Heart right ventricle (tissue), 16 donors: Measurements from ENCODE around the gene TLL2. TPM values are rescaled to one million over a fixed set of nuclear protein-coding genes. Genes with fewer than 3 reads are reported as not detected.

Source experiments
- ATAC-seq, 8 donors: fragments of 200-7000 bp; cut with Tn5 transposase; one replicate each; pipeline ENCODE4 v1.9.1; 2020; ENCODE audit warnings: mild to moderate bottlenecking in 8 of 8, moderate library complexity in 8 of 8, moderate number of reproducible peaks in 1 of 8
- DNase-seq, 2 donors: peaks; one replicate each; pipeline ENCODE4 v3.0.0-alpha.2; 2020
- H3K27ac ChIP-seq, 10 donors: fragments of 200-600 bp; sonication (generic) in 2 of 10; one replicate each; pipeline versions ENCODE4 v1.5.0 to v1.8.0; 2020 to 2022; ENCODE audit warnings: mild to moderate bottlenecking in 3 of 10
- H3K27me3 ChIP-seq, 7 donors: fragments of 200-600 bp; one replicate each; pipeline ENCODE4 v1.8.0; 2021 to 2022; ENCODE audit warnings: mild to moderate bottlenecking in 2 of 7
- H3K36me3 ChIP-seq, 9 donors: fragments of 200-600 bp; sonication (generic) in 1 of 9; one replicate each; pipeline versions ENCODE4 v1.5.0 to v1.8.0; 2020 to 2022; ENCODE audit warnings: mild to moderate bottlenecking in 2 of 9
- H3K4me1 ChIP-seq, 9 donors: fragments of 200-600 bp; sonication (generic) in 1 of 9; one replicate each; pipeline versions ENCODE4 v1.5.0 to v1.8.0; 2020 to 2022; ENCODE audit warnings: mild to moderate bottlenecking in 4 of 9
- H3K4me3 ChIP-seq, 10 donors: fragments of 200-600 bp; sonication (generic) in 2 of 10; one replicate each; pipeline versions ENCODE4 v1.5.0 to v1.8.0; 2020 to 2022; ENCODE audit warnings: mild to moderate bottlenecking in 7 of 10, moderate library complexity in 2 of 10
- H3K9me3 ChIP-seq, 11 donors: fragments of 200-600 bp in 10 of 11; sonication (generic) in 2 of 11; one replicate each; pipeline versions ENCODE4 v1.5.0 to v1.8.0; 2013 to 2022; ENCODE audit warnings: mild to moderate bottlenecking in 2 of 11, control low read depth in 1 of 11, moderate library complexity in 1 of 11
- WGBS, 2 donors: extraction: QIAGEN DNeasy Blood & Tissue Kit; methylation state at CpG; one replicate each; pipeline ENCODE4 v1.1.7; 2013; ENCODE audit warnings: inconsistent platforms in 1 of 2; 5-methylcytosine and 5-hydroxymethylcytosine counted together
- intact Hi-C, 10 donors: fragments of 100-400 bp; cut with DNase I; formaldehyde crosslinking; loops; one replicate each; pipeline versions ENCODE4 v1.11.1 to v1.14.2; 2022
- polyA plus RNA-seq, 2 donors: library from polyadenylated mRNA; stranded (reverse); fragments of 200-250 nt; gene quantifications; one replicate each; pipeline ENCODE4 v1.2.3, GENCODE V29; 2013
- total RNA-seq, 10 donors: library from RNA; stranded (reverse); fragmentation: NEBNext Ultra II Directional in 3 of 10; extraction: Animal tissue kit (Norgen Biotek cat#: 25700) in 3 of 10; gene quantifications; one replicate each; pipeline versions ENCODE4 v1.2.1 to v1.2.4, GENCODE V29; 2021 to 2023
- TF ChIP-seq, protein P1 (sequence below), 9 donors: fragments of 200-600 bp; sonication (generic) in 2 of 9; IDR thresholded peaks; one replicate each; pipeline versions ENCODE4 v1.5.0 to v1.8.0; 2021 to 2022; ENCODE audit warnings: antibody characterized with exemption in 9 of 9, mild to moderate bottlenecking in 5 of 9, moderate library complexity in 1 of 9
- donor health status: Arrhythmogenic right ventricular cardiomyopathy.
- donor health status: ischemic (EF 13 %, LVEDD 7.1; RV severe dilation, severe dysfunction).
- donor health status: healthy with polysubstance abuse.
- donor health status: DM: no; HTN: yes; CAD: no.
- donor health status: DM: no; HTN: no; CAD: no.
- donor health status: ischemic (EF 25% LVEDD 6.9; RV normal size, moderate dysfunction).
- donor health status: ischemic (EF 25% LVEDD 5.7; RV mildly dilated, moderate dysfunction).
- donor health status: healthy.
- donor health status: DM: yes; HTN: yes; CAD: no.
- donor health status: Ischemic cardiomyopathy.
- donor health status: ischemic (EF 35%, LVEDD 5.7; RV mildly dilated, moderate dysfunction).
- donor health status: nonischemic (EF 11% LVEDD 7.7; RV severe dilation, severe dysfunction).
- donor health status: DM: yes; HTN: yes; CAD: no.
- donor health status: PGD.
- donor health status: ischemic (EF 29% LVEDD 5.4; RV normal size, mild dysfunction).
- donor health status: nonischemic (EF 23%, LVEDD 6.1; RV moderate dilation, normal function).

TLL2 gene
- total and polyA plus RNA-seq, 12 donors: 2.3 to 9.2 (median 6.9) TPM

DNA sequence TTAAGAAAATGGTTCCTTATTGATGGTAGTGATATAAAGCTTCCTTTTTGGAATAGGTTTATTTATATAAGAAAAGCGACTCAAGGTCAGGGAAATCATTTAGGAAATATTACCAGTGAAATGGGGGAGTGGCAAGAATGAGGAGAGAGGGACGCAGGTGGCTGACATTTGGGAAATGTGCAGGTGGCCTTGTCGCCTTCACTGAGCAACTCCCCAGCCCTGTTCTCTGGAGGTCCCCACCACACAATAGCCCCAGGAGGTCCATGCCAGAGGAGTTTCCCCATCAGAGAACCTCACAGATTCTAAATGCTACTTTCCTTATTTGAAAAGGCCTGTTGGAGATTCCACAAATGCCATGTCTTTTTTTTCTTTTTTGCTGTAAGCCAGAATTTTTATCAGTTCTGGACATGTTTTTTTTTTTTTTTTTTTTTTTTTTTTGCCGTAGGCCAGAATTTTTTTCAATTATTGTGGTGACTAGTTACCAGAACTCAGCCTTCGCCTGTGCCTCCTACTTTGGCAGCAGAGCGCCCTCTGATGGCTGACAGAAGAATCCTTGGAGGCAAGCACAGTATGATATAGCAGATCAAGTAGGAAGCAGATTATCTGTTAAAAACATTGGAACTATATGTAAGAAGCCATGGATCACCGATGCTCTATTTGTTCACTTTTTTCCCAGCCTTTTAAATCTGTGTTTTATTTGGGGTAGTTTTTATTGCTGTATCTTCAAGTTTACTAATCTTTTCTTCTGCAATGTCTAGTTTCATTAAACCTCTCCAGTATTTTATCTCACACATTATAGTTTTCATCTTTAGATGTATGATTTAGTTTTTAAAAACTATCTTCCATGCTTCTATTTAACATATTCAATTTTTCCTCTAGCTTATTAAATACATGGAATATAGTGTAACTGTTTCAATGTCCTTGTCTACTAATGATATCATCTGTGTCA, 173.5 kb downstream of the TLL2 start:
- Histone ChIP-seq H3K9me3 (peaks cover 0 to 3% (median 0%) of the 10 kb centered on the region in 11 donors), H3K27me3 (peaks cover 0 to 11% (median 0%) of the 10 kb centered on the region in 7 donors), H3K4me3 (no peak overlapping the region), H3K27ac (no peak overlapping the region), H3K36me3 (no peaks in the 10 kb centered on the region), H3K4me1 (peaks cover 0 to 3% (median 0%) of the 10 kb centered on the region in 9 donors)
- intact Hi-C loops: loop anchor here in 1 of 10 donors (5.0 kb wide), 1 partner anchor 323 kb away; no protein-coding TSS in a partner anchor
- ATAC-seq: peak in 6 of 8 donors; percentile 63 to 89 (median 75)
- TF ChIP-seq, protein P1, sequence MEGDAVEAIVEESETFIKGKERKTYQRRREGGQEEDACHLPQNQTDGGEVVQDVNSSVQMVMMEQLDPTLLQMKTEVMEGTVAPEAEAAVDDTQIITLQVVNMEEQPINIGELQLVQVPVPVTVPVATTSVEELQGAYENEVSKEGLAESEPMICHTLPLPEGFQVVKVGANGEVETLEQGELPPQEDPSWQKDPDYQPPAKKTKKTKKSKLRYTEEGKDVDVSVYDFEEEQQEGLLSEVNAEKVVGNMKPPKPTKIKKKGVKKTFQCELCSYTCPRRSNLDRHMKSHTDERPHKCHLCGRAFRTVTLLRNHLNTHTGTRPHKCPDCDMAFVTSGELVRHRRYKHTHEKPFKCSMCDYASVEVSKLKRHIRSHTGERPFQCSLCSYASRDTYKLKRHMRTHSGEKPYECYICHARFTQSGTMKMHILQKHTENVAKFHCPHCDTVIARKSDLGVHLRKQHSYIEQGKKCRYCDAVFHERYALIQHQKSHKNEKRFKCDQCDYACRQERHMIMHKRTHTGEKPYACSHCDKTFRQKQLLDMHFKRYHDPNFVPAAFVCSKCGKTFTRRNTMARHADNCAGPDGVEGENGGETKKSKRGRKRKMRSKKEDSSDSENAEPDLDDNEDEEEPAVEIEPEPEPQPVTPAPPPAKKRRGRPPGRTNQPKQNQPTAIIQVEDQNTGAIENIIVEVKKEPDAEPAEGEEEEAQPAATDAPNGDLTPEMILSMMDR (IDR thresholded peaks at IDR 0.05): peak; percentile 7 to 74 (median 66)
- WGBS, 2 donors: 41 to 44% methylated on average over 7 of the region's 7 CpGs
- peak; percentile 23 to 52 for DNase-seq

GRCh38 chr10:96339383-96339782, 174.3 kb downstream of the TLL2 start:
- Histone ChIP-seq H3K36me3 (no peaks in the 10 kb centered on the region), H3K4me3 (no peak overlapping the region), H3K4me1 (peaks cover 0 to 3% (median 0%) of the 10 kb centered on the region in 9 donors), H3K27ac (no peak overlapping the region), H3K27me3 (peaks cover 0 to 13% (median 0%) of the 10 kb centered on the region in 7 donors), H3K9me3 (no peaks in the 10 kb centered on the region)
- peak in 2 of 8 donors; percentile 33 for ATAC-seq
- TF ChIP-seq, protein P1 (IDR thresholded peaks at IDR 0.05): no peak
- intact Hi-C loops: loop anchor here in 1 of 10 donors (5.0 kb wide), 1 partner anchor 322 kb away; no protein-coding TSS in a partner anchor
- WGBS, 2 donors: 70 to 71% methylated on average over 4 of the region's 4 CpGs
- DNase-seq: no peak

DNA sequence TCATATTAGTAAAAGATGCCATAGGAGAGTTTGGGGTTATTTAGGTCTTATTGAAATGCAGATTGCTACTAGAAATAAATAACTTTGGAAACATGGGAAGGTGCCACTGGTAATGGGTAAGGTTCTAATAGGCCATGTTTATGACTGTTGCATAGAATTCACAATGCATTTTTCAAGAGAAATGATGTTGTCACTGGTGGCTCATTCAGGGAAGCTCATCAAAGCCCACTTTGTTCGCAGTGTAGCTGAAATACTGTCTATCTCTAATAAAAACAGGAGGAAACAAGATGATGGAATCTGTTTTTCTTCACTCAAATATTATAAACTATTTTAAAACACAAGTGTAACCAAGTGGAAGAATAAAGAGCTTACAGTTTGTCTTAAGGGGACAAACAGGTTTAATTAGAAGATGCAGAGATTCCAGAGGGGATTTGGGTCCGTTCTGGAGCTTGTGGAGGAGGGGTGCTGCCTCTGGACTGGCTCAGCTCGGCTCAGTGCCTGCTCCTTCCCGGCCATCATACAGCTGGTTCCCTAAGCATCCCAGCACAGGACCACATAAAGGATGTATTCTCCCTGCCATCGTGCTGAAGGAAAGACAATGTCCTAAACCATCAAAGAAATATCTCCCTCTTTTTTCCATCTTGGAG, 175.3 kb downstream of the TLL2 start:
- Histone ChIP-seq H3K4me3 (no peak overlapping the region), H3K27ac (no peak overlapping the region), H3K27me3 (peaks cover 0 to 13% (median 7%) of the 10 kb centered on the region in 7 donors), H3K36me3 (no peaks in the 10 kb centered on the region), H3K9me3 (no peaks in the 10 kb centered on the region), H3K4me1 (peaks cover 0 to 3% (median 0%) of the 10 kb centered on the region in 9 donors)
- TF ChIP-seq, protein P1 (IDR thresholded peaks at IDR 0.05): no peak
- peak in 1 of 8 donors; percentile 25 for ATAC-seq
- 45 to 50% methylated on average over 5 of the region's 5 CpGs for WGBS, 2 donors
- intact Hi-C loops: loop anchor here in 1 of 10 donors (5.0 kb wide), 1 partner anchor 321 kb away; no protein-coding TSS in a partner anchor
- no peak for DNase-seq

DNA sequence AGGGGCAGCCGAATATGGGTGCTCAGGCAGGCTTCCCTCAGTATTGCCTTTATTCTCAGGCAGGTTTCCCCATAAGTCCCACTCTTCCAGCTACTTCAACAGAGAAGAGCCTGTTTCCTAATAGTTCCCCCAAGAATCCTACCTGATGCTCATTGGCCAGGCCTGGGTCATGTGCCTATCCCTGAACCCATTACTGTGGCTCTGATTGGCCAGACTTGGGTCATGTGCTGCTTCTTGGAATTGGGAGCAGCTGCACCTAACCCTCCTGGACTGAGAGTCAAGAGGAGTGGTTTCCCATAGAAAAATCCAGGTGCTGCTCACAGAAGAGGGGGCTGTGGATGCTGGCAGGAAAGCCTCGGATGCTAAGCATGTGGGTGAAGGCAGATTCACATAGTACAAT, 176.6 kb downstream of the TLL2 start:
- ATAC-seq: no peak
- no peak overlapping the region for H3K4me3 ChIP-seq
- no peak overlapping the region for H3K27ac ChIP-seq
- TF ChIP-seq, protein P1 (IDR thresholded peaks at IDR 0.05): no peak
- intact Hi-C loops: loop anchor here in 1 of 10 donors (5.0 kb wide), 1 partner anchor 320 kb away; no protein-coding TSS in a partner anchor
- peaks cover 0 to 3% (median 0%) of the 10 kb centered on the region in 9 donors for H3K4me1 ChIP-seq
- no peak for DNase-seq
- H3K27me3 ChIP-seq: peaks cover 0 to 23% (median 10%) of the 10 kb centered on the region in 7 donors
- no peaks in the 10 kb centered on the region for H3K36me3 ChIP-seq
- 87 to 93% methylated on average over 2 of the region's 2 CpGs for WGBS, 2 donors
- H3K9me3 ChIP-seq: no peaks in the 10 kb centered on the region
